Lung microvascular endothelial cell (primary cell): ENCODE data around the gene MIXL1. TPM values are rescaled to one million over a fixed set of nuclear protein-coding genes. Genes with fewer than 3 reads are reported as not detected.
"Not testable (repeated sequence)": the region's sequence is repeated elsewhere in the genome, so short reads cannot be mapped to it uniquely, and the experiment has no call there.

ENCODE experiments used
- DNase-seq, 2 donors: peaks; one replicate each; pipeline versions ENCODE4 v3.0.0 to v3.0.0-alpha.2; 2010; ENCODE audit warnings: low read depth in 2 of 2
- total RNA-seq: library from RNA; depleted of rRNA; stranded (reverse); fragments of >200 nt; gene quantifications from 2 replicates; pipeline ENCODE4 v1.2.1, GENCODE V29; 2014

MIXL1 gene
- total RNA-seq, 1 donor from 2014 or later, result under 0.01 TPM

- DNase-seq, result no peak
Observed at GRCh38 chr1:226212545-226212944, 10.9 kb upstream of the MIXL1 start.

GRCh38 chr1:226215239-226215638 is 8.2 kb upstream of the MIXL1 start:
- no peak for DNase-seq

GRCh38 chr1:226216056-226216455 is 7.4 kb upstream of the MIXL1 start:
- DNase-seq, result no peak

DNA sequence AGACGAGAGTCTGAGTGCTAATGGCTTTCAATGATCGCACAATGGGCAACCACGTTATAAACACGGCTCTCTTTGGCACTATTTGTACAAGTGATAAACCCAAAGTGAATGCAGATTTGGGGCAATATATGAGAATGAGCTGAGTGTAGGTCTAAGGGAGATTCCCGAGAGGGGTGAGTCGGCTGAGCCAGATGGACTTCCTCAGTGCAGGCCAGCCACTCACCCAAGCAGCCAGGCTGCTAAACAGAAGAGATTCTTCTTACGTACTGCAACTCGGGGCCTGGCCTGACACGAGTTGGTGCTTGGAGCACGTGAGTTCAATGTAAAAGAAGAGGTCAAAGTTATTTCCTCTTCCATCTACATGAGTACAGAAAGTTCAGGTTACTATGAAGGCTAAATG is 6.2 kb upstream of the MIXL1 start:
- no peak for DNase-seq

DNA sequence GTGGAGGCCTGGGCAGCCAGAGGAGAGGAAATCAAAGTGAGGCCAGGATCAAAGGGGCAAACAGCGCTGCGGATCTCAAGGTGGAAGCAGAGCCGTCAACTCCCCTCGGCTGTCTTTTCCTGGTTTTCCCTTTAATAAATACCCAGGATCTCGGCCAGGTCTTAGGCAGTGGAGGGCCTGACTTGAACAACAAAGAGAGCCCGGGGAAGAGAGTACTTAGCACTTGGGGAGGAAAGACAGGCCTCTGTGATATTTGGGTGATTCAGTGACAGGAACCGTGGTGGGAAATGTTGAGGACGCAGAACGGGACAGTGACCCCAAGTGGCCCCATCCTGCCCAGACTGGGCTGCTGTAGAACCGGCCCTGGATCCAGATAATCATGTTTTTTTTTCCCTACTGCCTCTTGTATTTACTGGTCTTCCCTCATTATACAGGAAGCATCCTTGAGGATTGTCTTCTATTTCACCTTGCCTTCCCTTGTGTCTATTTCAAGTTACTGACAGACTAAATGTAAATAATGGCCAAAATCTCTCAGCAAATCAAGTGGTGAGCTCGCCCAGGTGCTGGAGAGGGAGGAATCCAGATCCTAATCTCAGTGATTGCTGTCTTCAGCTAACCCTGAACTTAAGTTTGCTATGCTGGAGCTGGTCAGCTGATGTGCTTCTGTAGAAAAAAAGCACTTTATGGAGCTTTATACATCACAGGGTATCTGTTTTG is 2.8 kb upstream of the MIXL1 start:
- no peak for DNase-seq

GRCh38 chr1:226222686-226223085 is 778 bp upstream of the MIXL1 start:
- DNase-seq, result no peak

DNA sequence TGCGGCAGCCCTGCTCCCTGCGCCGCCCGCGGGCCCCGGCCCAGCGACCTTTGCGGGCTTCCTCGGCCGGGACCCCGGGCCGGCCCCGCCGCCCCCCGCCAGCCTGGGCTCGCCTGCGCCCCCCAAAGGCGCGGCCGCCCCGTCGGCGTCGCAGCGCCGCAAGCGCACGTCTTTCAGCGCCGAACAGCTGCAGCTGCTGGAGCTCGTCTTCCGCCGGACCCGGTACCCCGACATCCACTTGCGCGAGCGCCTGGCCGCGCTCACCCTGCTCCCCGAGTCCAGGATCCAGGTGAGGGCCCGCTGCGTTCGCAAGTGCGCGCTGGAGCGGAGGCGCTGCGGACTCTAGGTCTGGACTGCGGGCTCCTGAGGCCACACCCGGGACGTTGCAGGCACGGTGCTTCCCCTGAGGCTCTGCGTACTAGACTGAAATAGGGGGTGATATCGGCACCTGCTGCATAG is 351 bp downstream of the MIXL1 start:
- DNase-seq, result peak in 1 of 2 donors; percentile 25

- no peak for DNase-seq
Observed at GRCh38 chr1:226226601-226227000, 3.1 kb downstream of the MIXL1 start.

GRCh38 chr1:226233293-226233692 is 9.8 kb downstream of the MIXL1 start:
- no peak for DNase-seq

GRCh38 chr1:226233806-226234205 is 10.3 kb downstream of the MIXL1 start:
- no peak for DNase-seq

GRCh38 chr1:226236826-226237225 is 13.4 kb downstream of the MIXL1 start:
- DNase-seq, result no peak

GRCh38 chr1:226239421-226239820 is 16.0 kb downstream of the MIXL1 start:
- DNase-seq, result no peak

DNA sequence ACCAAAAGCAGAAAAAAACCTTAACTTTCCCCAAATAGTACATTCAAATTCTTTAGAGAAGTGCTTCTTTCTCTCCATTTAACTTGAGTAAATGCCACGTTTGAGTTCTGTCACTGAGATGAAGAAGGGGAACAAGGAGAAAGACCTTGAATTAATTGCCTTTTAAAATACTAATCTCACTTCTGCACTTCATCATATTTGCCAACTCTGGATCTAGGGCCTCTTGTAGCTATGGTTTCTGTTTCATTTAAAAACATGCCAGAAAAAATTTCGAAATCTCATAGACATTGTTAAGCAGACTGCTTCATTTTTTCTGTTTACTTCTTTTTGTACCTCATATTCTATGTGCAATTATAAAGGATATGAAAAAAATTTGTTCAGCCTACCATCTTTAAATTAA is 24.6 kb downstream of the MIXL1 start:
- peak in 1 of 2 donors; percentile 24 for DNase-seq

DNA sequence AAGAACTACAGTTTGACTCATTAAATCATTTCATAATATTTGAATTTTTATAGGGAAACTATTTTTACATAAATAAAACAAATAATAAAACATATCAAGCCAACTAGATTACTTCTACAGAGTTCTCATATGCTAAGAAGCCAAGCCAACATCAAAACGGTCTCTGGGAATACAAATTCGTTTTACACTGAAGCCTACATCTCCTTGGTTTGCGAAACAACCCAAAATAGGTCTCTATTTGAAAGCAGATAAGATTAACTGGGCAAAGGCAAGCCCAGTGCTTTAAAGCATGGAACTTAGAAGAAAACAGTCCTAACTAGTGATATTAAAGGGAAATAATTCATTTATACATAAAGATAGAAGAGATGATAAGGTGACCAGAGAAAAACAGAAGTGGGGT is 25.3 kb downstream of the MIXL1 start:
- DNase-seq, result no peak

GRCh38 chr1:226250511-226250910 is 27.0 kb downstream of the MIXL1 start:
- DNase-seq, result no peak

GRCh38 chr1:226252841-226253240 is 29.4 kb downstream of the MIXL1 start:
- not testable (repeated sequence) for DNase-seq

DNA sequence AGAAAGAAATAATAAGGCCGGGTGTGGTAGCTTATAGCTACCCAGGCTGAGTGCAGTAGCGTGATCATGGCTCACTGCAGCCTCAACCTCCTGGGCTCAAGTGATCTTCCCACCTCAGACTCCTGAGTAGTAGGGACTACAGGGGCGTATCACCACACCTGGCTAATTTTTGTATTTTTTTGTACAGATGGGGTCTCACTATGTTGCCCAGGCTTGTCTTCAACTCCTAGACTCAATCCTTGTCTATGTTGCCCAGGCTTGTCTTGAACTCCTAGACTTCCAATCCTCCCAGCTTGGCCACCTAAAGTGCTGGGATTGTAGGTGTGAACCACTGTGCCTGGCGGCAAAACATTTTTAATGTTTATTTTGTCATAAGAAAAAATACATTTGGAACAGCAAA is 30.5 kb downstream of the MIXL1 start:
- DNase-seq, result no peak

DNA sequence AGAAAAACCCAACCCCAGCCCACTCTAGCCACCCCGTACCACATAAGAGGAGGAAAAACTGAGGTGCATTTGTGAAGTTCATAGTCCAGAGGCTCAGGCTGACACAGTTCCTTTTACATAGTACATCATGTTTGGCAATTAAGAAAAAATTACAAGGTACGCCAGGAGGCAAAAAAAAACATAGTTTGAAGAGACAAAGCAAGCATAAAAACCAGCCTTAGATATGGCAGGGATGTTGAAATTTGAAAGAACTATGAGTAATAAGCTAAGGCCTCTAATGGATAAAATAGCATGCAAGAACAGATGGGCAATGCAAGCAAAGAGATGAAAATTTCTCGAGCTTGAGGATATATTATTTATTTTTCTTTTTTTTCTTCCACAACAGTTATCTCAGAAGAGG is 31.9 kb downstream of the MIXL1 start:
- DNase-seq, result no peak

- DNase-seq, result no peak
Observed at GRCh38 chr1:226261818-226262217, 38.4 kb downstream of the MIXL1 start.

DNA sequence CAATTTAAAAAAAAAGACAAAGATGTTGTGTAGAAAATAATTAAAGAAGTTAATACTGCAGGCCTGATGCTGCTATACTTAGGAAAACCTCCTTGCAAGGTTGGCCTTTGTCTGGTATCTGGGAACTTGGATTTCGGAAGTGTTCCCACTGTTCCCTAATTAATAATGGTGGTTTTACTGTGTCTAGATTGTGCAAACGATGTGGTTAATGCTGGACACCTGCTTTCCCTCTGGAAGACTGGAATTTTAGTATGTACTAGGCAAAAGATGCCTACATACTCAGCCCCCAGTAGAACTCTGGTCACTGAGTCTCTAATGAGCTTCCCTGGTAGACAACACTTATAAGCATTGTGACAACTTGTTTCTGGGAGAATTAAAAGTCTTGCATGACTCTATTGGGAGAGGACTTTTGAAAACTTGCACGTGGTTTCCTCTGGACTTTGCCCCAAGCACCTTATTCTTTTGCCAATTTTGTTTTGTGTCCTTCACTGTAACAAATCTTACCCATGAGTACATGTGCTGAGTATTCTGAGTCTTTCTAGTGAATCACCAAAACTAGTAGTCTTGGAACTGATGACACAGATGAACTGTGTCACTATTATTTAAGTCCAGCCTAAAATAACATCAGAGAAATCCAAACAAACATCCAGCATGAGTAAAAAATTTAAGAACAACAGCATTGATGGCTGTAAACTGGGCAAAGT is 45.1 kb downstream of the MIXL1 start:
- DNase-seq, result peak in 1 of 2 donors; percentile 19

DNA sequence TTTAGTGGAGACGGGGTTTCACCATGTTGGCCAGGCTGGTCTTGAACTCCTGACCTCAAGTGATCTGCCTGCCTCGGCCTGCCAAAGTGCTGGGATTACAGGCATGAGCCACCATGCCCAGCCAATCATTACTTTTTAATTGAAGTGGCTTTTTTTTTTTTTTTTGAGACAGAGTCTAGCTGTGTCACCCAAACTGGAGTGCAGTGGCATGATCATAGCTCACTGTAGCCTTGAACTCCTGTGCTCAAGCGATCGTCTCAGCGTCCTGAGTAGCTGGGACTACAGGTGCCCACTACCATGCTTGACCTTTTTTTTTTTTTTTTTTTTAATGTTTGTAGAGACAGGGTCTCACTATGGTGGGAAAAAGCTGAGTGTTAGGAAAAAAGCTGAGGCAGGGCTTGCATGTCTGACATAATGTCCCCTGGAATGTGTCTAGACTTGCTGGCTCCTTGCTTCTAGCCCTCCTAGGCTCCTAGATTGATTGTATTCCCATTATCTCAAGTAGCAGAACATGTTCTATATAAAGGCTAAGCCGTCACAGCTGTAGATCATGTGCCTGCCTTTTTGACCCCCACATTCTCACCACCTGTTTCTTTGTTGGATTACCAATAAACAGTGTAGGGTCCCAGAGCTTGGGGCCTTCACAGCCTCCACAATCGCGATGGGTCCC is 48.9 kb downstream of the MIXL1 start:
- DNase-seq, result not testable (repeated sequence)

DNA sequence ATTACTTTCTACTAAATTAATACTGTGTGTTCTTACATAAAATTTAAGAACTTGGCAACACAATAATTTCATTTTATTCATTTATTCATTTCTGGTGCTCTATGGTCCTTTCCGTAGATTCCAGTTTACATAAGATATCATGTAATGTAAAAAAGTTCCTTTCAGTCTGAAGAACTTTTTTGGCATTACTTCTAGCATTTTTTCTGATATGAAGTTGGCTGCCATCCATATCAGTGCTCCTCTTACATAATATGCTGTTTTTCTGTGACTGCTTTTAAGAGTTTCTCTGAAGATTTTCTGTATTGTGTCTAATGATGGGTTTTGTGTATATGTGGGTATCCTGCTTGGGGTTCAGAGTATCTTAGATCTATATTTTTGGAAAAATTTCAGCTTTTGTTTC is 50.7 kb downstream of the MIXL1 start:
- peak in 1 of 2 donors; percentile 8 for DNase-seq
